Heart left ventricle (tissue), 16 donors: ENCODE data around the gene KCNQ4. TPM values are rescaled to one million over a fixed set of nuclear protein-coding genes. Genes with fewer than 3 reads are reported as not detected.

Source experiments
- ATAC-seq, 4 donors: fragments of 200-7000 bp; cut with Tn5 transposase; one replicate each; pipeline ENCODE4 v1.9.1; 2020 to 2022; ENCODE audit warnings: moderate library complexity in 4 of 4, mild to moderate bottlenecking in 3 of 4, moderate number of reproducible peaks in 1 of 4
- DNase-seq, 5 donors: peaks; one replicate each; pipeline ENCODE4 v3.0.0-alpha.2; 2020
- H3K27ac ChIP-seq, 12 donors: fragments of 200-600 bp; sonication (generic) in 4 of 12; one replicate each; pipeline versions ENCODE4 v1.5.0 to v1.8.0; 2016 to 2022; ENCODE audit warnings: mild to moderate bottlenecking in 2 of 12
- H3K27me3 ChIP-seq, 9 donors: fragments of 200-600 bp; sonication (generic) in 2 of 9; one replicate each; pipeline versions ENCODE4 v1.5.1 to v1.8.0; 2016 to 2022; ENCODE audit warnings: mild to moderate bottlenecking in 3 of 9
- H3K36me3 ChIP-seq, 9 donors: fragments of 200-600 bp; sonication (generic) in 2 of 9; one replicate each; pipeline versions ENCODE4 v1.5.0 to v1.8.0; 2018 to 2022; ENCODE audit warnings: mild to moderate bottlenecking in 2 of 9
- H3K4me1 ChIP-seq, 12 donors: fragments of 200-600 bp; sonication (generic) in 4 of 12; one replicate each; pipeline versions ENCODE4 v1.5.0 to v1.8.0; 2016 to 2022; ENCODE audit warnings: mild to moderate bottlenecking in 3 of 12
- H3K4me3 ChIP-seq, 12 donors: fragments of 200-600 bp; sonication (generic) in 4 of 12; one replicate each; pipeline versions ENCODE4 v1.5.0 to v1.8.0; 2017 to 2022; ENCODE audit warnings: mild to moderate bottlenecking in 9 of 12, moderate library complexity in 4 of 12
- H3K9me3 ChIP-seq, 12 donors: fragments of 200-600 bp; sonication (generic) in 4 of 12; one replicate each; pipeline versions ENCODE4 v1.5.0 to v1.8.0; 2016 to 2022; ENCODE audit warnings: mild to moderate bottlenecking in 1 of 12
- POLR2A ChIP-seq, 2 donors: fragments of 450-650 bp; IDR thresholded peaks; one replicate each; pipeline ENCODE4 v1.6.1; 2017; ENCODE audit warnings: antibody characterized with exemption in 2 of 2, mild to moderate bottlenecking in 2 of 2, moderate library complexity in 2 of 2
- WGBS, 4 donors: extraction: QIAGEN DNeasy Blood & Tissue Kit in 2 of 4; methylation state at CpG; one replicate each; pipeline versions ENCODE4 v1.1.5 to v1.1.7; 2013 to 2018; 5-methylcytosine and 5-hydroxymethylcytosine counted together
- intact Hi-C, 10 donors: fragments of 100-400 bp; cut with DNase I; formaldehyde crosslinking; loops; one replicate each; pipeline versions ENCODE4 v1.11.1 to v1.14.2; 2022
- polyA plus RNA-seq, 2 donors: library from polyadenylated mRNA; stranded (reverse); fragments of 200-250 nt; gene quantifications; one replicate each; pipeline ENCODE4 v1.2.3, GENCODE V29; 2013
- total RNA-seq, 9 donors: library from RNA; depleted of rRNA in 2 of 9; stranded (reverse); fragments of >200 nt in 2 of 9; fragmentation: NEBNext Ultra II Directional in 3 of 9; extraction: Animal tissue kit (Norgen Biotek cat#: 25700) in 3 of 9; gene quantifications; one replicate each; pipeline versions ENCODE4 v1.1.0 to v1.2.4, GENCODE V29; 2016 to 2023
- TF ChIP-seq, protein P1 (sequence below), 12 donors: fragments of 200-600 bp; sonication (generic) in 4 of 12; IDR thresholded peaks; one replicate each; pipeline versions ENCODE4 v1.5.0 to v1.8.0; 2018 to 2022; ENCODE audit warnings: antibody characterized with exemption in 12 of 12, mild to moderate bottlenecking in 5 of 12
- donor health status: ischemic (EF 13 %, LVEDD 7.1; RV severe dilation, severe dysfunction).
- donor health status: healthy with polysubstance abuse.
- donor health status: DM: no; HTN: yes; CAD: no.
- donor health status: DM: no; HTN: no; CAD: no.
- donor health status: ischemic (EF 25% LVEDD 6.9; RV normal size, moderate dysfunction).
- donor health status: ischemic (EF 25% LVEDD 5.7; RV mildly dilated, moderate dysfunction).
- donor health status: healthy.
- donor health status: DM: yes; HTN: yes; CAD: no.
- donor health status: ischemic (EF 35%, LVEDD 5.7; RV mildly dilated, moderate dysfunction).
- donor health status: nonischemic (EF 11% LVEDD 7.7; RV severe dilation, severe dysfunction).
- donor health status: DM: yes; HTN: yes; CAD: no.
- donor health status: PGD.
- donor health status: ischemic (EF 29% LVEDD 5.4; RV normal size, mild dysfunction).
- donor health status: nonischemic (EF 23%, LVEDD 6.1; RV moderate dilation, normal function).

Gene KCNQ4
- total and polyA plus RNA-seq, 11 donors = 1.3 to 4.4 (median 1.9) TPM

DNA sequence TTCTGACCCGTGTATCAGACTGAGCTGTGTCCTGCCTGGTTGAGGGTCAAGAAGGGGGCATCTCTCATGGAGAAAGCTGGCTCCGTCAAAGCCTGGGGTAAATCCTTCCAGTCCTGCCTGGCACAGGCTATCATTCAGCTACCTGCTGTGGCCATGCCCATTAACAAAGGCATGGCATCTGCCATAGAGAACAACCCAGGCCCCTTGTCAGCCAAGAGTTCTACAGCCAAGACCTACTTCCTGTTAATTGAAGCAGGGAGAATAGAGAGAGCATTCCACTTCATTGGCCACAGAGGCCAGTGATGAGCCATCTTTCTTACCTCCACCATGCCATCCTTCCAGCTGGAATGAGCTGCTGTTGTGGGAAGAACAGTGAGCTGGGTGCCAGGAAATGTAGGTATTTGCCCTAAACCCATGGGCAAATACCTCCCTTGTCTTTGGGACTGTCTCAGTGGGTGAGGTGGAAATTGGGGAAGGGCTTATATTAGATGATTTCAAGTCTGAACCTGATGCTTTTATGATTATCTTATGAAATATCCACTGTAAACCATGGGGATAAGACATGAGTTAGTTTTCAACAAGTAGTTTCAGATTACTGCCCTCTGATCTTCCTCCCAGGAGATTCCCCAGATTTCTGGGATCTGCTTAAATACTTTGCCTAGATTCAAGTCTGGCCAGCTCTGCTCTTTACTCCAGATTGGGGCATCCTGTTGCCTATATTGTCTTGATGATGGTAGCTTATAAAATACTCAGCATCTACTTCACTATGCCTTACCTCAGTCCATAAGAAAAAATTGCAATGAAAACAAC, 11.2 kb upstream of the KCNQ4 start:
- no peak for TF ChIP-seq POLR2A (IDR thresholded peaks at IDR 0.05)
- Histone ChIP-seq H3K27me3 (no peaks in the 10 kb centered on the region), H3K4me1 (peaks cover 0 to 36% (median 16%) of the 10 kb centered on the region in 12 donors), H3K27ac (no peak overlapping the region), H3K9me3 (peaks cover 0 to 14% (median 0%) of the 10 kb centered on the region in 12 donors), H3K4me3 (no peak overlapping the region), H3K36me3 (peaks cover 0 to 71% (median 62%) of the 10 kb centered on the region in 9 donors)
- intact Hi-C loops = loop anchor here (5.0 to 10.0 kb wide), 6 partner anchors 75 to 182 kb away; no protein-coding TSS in a partner anchor
- ATAC-seq (no peak), DNase-seq (no peak)
- WGBS, 4 donors = 71 to 82% (median 72%) methylated on average over 2 of the region's 2 CpGs

GRCh38 chr1:40773748-40774265, 9.8 kb upstream of the KCNQ4 start:
- 48 to 61% (median 55%) methylated on average over 6 of the region's 6 CpGs for WGBS, 4 donors
- peaks cover 0 to 18% (median 0%) of the 10 kb centered on the region in 12 donors for H3K9me3 ChIP-seq
- peaks cover 0 to 56% (median 47%) of the 10 kb centered on the region in 9 donors for H3K36me3 ChIP-seq
- peak in 1 of 4 donors; percentile 11 for ATAC-seq
- H3K27me3 ChIP-seq = no peaks in the 10 kb centered on the region
- peak overlapping the region in 1 of 12 donors; percentile 9 for H3K27ac ChIP-seq
- H3K4me3 ChIP-seq = no peak overlapping the region
- DNase-seq = no peak
- peaks cover 0 to 22% (median 9%) of the 10 kb centered on the region in 12 donors for H3K4me1 ChIP-seq
- TF ChIP-seq POLR2A (IDR thresholded peaks at IDR 0.05) = no peak
- TF ChIP-seq, protein P1, sequence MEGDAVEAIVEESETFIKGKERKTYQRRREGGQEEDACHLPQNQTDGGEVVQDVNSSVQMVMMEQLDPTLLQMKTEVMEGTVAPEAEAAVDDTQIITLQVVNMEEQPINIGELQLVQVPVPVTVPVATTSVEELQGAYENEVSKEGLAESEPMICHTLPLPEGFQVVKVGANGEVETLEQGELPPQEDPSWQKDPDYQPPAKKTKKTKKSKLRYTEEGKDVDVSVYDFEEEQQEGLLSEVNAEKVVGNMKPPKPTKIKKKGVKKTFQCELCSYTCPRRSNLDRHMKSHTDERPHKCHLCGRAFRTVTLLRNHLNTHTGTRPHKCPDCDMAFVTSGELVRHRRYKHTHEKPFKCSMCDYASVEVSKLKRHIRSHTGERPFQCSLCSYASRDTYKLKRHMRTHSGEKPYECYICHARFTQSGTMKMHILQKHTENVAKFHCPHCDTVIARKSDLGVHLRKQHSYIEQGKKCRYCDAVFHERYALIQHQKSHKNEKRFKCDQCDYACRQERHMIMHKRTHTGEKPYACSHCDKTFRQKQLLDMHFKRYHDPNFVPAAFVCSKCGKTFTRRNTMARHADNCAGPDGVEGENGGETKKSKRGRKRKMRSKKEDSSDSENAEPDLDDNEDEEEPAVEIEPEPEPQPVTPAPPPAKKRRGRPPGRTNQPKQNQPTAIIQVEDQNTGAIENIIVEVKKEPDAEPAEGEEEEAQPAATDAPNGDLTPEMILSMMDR (IDR thresholded peaks at IDR 0.05) = no peak
- intact Hi-C loops = loop anchor here (2.0 to 10.0 kb wide), 8 partner anchors 73 to 181 kb away; no protein-coding TSS in a partner anchor

GRCh38 chr1:40774266-40774998, 9.2 kb upstream of the KCNQ4 start:
- Histone ChIP-seq H3K27ac (peak overlapping the region in 1 of 12 donors; percentile 9), H3K27me3 (no peaks in the 10 kb centered on the region), H3K4me3 (no peak overlapping the region), H3K36me3 (peaks cover 0 to 50% (median 41%) of the 10 kb centered on the region in 9 donors), H3K9me3 (peaks cover 0 to 18% (median 0%) of the 10 kb centered on the region in 12 donors), H3K4me1 (peaks cover 0 to 15% (median 5%) of the 10 kb centered on the region in 12 donors)
- DNase-seq (peak in 2 of 5 donors; percentile 38 to 53), ATAC-seq (peak in 3 of 4 donors; percentile 36 to 68 (median 56))
- intact Hi-C loops = loop anchor here (2.0 to 10.0 kb wide), 8 partner anchors 73 to 180 kb away; no protein-coding TSS in a partner anchor
- WGBS, 4 donors = 38 to 47% (median 42%) methylated on average over 3 of the region's 3 CpGs
- no peak for TF ChIP-seq POLR2A (IDR thresholded peaks at IDR 0.05)
- TF ChIP-seq, protein P1 (IDR thresholded peaks at IDR 0.05) = peak; percentile 64 to 86 (median 76)

DNA sequence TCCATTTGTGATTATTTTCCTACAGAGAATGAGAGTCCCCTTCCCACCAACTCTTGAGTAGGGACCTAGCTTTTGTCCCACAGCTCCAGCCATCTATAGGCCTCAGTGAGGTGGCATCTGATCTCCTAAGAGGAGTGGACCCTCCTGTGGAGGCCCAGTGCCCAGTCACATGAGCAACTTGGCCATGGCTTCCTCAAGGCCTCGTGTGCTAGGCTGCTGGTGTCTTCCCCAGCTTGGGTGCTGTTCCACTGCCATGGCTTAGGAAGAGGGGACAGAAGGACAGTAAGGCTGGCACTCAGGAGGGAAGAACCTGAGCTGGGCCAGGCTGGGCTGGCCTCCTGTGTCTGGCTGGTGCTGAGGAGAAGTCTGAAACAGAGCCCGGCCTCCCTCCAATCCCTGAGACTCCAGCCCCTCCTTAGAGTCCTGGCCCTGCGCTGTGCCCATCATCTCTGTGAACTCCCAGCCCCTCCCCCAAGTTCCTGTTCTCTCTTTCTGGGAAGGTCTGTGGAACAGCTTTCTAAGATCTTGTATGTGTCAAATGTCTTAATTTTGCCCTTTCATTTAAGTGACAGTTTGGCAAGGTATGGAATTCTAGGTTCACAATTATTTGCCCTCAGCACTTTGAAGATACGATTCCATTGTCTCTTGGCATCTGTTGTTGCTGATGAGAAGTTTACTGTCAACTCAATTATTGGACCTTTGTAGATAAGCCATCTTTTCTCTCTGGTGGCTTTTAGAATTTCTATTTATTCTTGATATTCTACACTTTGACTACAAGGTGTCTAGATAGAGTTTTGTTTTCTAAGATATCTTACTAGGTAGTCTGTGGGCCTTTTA, 7.1 kb upstream of the KCNQ4 start:
- no peak for TF ChIP-seq POLR2A (IDR thresholded peaks at IDR 0.05)
- TF ChIP-seq, protein P1 (IDR thresholded peaks at IDR 0.05) = no peak
- peaks cover 0 to 30% (median 21%) of the 10 kb centered on the region in 9 donors for H3K36me3 ChIP-seq
- DNase-seq = no peak
- intact Hi-C loops = loop anchor here in 5 of 10 donors (5.0 to 10.0 kb wide), 3 partner anchors 162 to 178 kb away; no protein-coding TSS in a partner anchor
- no peaks in the 10 kb centered on the region for H3K27me3 ChIP-seq
- H3K4me3 ChIP-seq = no peak overlapping the region
- 85 to 97% (median 93%) methylated on average over 3 to 4 of the region's 4 CpGs for WGBS, 4 donors
- ATAC-seq = no peak
- peaks cover 0 to 18% (median 0%) of the 10 kb centered on the region in 12 donors for H3K9me3 ChIP-seq
- peaks cover 0 to 8% (median 0%) of the 10 kb centered on the region in 12 donors for H3K4me1 ChIP-seq
- no peak overlapping the region for H3K27ac ChIP-seq
